Amniotic epithelial cell (primary cell): ENCODE measurements around the gene CRTC1.
"Not testable (repeated sequence)": the region's sequence is repeated elsewhere in the genome, so short reads cannot be mapped to it uniquely, and the experiment has no call there.

Experiments
- DNase-seq: peaks from one replicate; pipeline ENCODE4 v3.0.0-alpha.2; 2010; ENCODE audit warnings: low read depth

CRTC1 gene

GRCh38 chr19:18804139-18804601 is 120.7 kb downstream of the CRTC1 start:
- no peak for DNase-seq

- DNase-seq = no peak
These were observed 121.2 kb downstream of the CRTC1 start for GRCh38 chr19:18804643-18805042.

- DNase-seq = peak; percentile 73
These were observed 124.4 kb downstream of the CRTC1 start for GRCh38 chr19:18807861-18808331.

GRCh38 chr19:18809149-18809868 is 125.8 kb downstream of the CRTC1 start:
- peak; percentile 96 for DNase-seq

GRCh38 chr19:18811638-18812037 is 128.2 kb downstream of the CRTC1 start:
- DNase-seq = not testable (repeated sequence)

GRCh38 chr19:18814063-18814462 is 130.6 kb downstream of the CRTC1 start:
- DNase-seq = no peak

- peak; percentile 59 for DNase-seq
These were observed 132.2 kb downstream of the CRTC1 start for GRCh38 chr19:18815673-18816072.

GRCh38 chr19:18816645-18817044 is 133.2 kb downstream of the CRTC1 start:
- DNase-seq = peak; percentile 65

GRCh38 chr19:18817574-18817973 is 134.1 kb downstream of the CRTC1 start:
- no peak for DNase-seq

GRCh38 chr19:18828786-18829185 is 145.3 kb downstream of the CRTC1 start:
- no peak for DNase-seq

- no peak for DNase-seq
These were observed 147.0 kb downstream of the CRTC1 start for GRCh38 chr19:18830488-18830887.

- DNase-seq = peak; percentile 83
These were observed 148.2 kb downstream of the CRTC1 start, which contains the start of gene UPF1 for GRCh38 chr19:18831524-18832305. UPF1 (plus strand) TSS chr19:18831959; CDS start chr19:18832210, 251 bp downstream.
